ENCODE data around the gene EFCC1.

DNA sequence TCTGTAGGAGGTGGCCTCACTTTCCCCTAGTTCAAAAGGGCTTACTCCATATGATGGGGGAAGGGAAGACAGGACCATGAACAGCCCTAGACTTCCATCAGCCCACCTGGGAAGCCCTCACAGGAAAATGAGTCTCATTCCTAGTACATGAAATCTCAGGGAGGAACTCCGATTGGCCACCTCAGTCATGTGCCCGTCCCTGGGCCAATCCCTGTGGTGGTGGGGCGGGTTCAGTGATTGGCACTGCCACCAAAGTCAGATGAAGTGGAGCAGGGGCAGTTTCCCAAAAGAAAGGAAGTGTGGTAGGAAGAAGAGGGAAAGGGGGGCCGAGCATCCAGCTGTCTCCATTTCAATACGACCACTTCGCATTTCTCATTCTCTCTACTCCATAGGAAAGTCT, 33.5 kb downstream of the EFCC1 start:
- TF ChIP-seq, protein P1, sequence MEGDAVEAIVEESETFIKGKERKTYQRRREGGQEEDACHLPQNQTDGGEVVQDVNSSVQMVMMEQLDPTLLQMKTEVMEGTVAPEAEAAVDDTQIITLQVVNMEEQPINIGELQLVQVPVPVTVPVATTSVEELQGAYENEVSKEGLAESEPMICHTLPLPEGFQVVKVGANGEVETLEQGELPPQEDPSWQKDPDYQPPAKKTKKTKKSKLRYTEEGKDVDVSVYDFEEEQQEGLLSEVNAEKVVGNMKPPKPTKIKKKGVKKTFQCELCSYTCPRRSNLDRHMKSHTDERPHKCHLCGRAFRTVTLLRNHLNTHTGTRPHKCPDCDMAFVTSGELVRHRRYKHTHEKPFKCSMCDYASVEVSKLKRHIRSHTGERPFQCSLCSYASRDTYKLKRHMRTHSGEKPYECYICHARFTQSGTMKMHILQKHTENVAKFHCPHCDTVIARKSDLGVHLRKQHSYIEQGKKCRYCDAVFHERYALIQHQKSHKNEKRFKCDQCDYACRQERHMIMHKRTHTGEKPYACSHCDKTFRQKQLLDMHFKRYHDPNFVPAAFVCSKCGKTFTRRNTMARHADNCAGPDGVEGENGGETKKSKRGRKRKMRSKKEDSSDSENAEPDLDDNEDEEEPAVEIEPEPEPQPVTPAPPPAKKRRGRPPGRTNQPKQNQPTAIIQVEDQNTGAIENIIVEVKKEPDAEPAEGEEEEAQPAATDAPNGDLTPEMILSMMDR (IDR thresholded peaks at IDR 0.05) = no peak
- no peak for TF ChIP-seq POLR2AphosphoS5 (IDR thresholded peaks at IDR 0.05)
- TF ChIP-seq POLR2A (IDR thresholded peaks at IDR 0.05) = no peak
- TF ChIP-seq EP300 (IDR thresholded peaks at IDR 0.05; ENCODE audit: low read depth) = no peak

All from transverse colon (tissue), 4 donors.